Sigmoid colon (tissue), 4 donors: ENCODE results near the gene VPS26C.

ENCODE experiments used
- EP300 ChIP-seq, 4 donors: sonication (generic); formaldehyde crosslinking; IDR thresholded peaks; one replicate each; pipeline ENCODE4 v1.6.1; 2017; ENCODE audit warnings: antibody characterized with exemption in 4 of 4
- TF ChIP-seq, protein P1 (sequence below), 4 experiments: fragments of 450-650 bp in 3 of 4; fragments of 200-600 bp in 1 of 4; IDR thresholded peaks; one replicate each; pipeline ENCODE4 v1.5.1; 2016 to 2019; ENCODE audit warnings: antibody characterized with exemption in 4 of 4, mild to moderate bottlenecking in 3 of 4, moderate library complexity in 2 of 4

GRCh38 chr21:37273911-37274690, 7.0 kb upstream of the VPS26C start:
- TF ChIP-seq, protein P1, sequence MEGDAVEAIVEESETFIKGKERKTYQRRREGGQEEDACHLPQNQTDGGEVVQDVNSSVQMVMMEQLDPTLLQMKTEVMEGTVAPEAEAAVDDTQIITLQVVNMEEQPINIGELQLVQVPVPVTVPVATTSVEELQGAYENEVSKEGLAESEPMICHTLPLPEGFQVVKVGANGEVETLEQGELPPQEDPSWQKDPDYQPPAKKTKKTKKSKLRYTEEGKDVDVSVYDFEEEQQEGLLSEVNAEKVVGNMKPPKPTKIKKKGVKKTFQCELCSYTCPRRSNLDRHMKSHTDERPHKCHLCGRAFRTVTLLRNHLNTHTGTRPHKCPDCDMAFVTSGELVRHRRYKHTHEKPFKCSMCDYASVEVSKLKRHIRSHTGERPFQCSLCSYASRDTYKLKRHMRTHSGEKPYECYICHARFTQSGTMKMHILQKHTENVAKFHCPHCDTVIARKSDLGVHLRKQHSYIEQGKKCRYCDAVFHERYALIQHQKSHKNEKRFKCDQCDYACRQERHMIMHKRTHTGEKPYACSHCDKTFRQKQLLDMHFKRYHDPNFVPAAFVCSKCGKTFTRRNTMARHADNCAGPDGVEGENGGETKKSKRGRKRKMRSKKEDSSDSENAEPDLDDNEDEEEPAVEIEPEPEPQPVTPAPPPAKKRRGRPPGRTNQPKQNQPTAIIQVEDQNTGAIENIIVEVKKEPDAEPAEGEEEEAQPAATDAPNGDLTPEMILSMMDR (IDR thresholded peaks at IDR 0.05): no peak
- TF ChIP-seq EP300 (IDR thresholded peaks at IDR 0.05): no peak
